Breast epithelium (tissue), 3 donors: Measurements from ENCODE around the gene DDX21.

Experiments
- POLR2A ChIP-seq: fragments of 450-650 bp; IDR thresholded peaks from one replicate; pipeline ENCODE4 v1.6.1; 2016; ENCODE audit warnings: antibody characterized with exemption, mild to moderate bottlenecking, moderate library complexity
- POLR2AphosphoS5 ChIP-seq, 3 donors: sonication (generic); formaldehyde crosslinking; IDR thresholded peaks; one replicate each; pipeline ENCODE4 v1.6.1; 2017; ENCODE audit warnings: antibody characterized with exemption in 3 of 3
- TF ChIP-seq, protein P1 (sequence below), 3 donors: fragments of 450-650 bp; IDR thresholded peaks; one replicate each; pipeline ENCODE4 v1.5.1; 2016 to 2017; ENCODE audit warnings: antibody characterized with exemption in 3 of 3, mild to moderate bottlenecking in 3 of 3, moderate library complexity in 3 of 3

DNA sequence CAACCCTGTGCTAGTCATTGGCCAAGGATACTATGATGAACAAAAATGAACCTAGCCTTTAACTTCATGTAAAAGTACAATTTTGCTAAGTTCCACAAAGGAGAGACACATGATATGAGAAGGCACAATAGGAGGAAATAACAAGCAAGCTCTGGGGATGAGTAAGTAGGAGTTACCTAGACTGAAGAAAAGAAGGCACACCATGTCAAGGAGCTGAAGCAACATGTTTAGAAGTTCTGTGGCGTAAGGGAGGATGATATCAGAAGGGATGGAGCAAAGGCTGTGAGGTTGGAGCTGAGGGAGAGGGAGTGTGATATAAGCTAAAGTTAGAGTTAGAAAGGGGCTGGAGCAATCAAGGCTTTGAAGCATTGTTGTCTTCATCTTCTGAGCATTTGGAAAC lies 58.2 kb downstream of the DDX21 start:
- TF ChIP-seq POLR2A (no peak), POLR2AphosphoS5 (IDR thresholded peaks at IDR 0.05) (no peak)
- TF ChIP-seq, protein P1, sequence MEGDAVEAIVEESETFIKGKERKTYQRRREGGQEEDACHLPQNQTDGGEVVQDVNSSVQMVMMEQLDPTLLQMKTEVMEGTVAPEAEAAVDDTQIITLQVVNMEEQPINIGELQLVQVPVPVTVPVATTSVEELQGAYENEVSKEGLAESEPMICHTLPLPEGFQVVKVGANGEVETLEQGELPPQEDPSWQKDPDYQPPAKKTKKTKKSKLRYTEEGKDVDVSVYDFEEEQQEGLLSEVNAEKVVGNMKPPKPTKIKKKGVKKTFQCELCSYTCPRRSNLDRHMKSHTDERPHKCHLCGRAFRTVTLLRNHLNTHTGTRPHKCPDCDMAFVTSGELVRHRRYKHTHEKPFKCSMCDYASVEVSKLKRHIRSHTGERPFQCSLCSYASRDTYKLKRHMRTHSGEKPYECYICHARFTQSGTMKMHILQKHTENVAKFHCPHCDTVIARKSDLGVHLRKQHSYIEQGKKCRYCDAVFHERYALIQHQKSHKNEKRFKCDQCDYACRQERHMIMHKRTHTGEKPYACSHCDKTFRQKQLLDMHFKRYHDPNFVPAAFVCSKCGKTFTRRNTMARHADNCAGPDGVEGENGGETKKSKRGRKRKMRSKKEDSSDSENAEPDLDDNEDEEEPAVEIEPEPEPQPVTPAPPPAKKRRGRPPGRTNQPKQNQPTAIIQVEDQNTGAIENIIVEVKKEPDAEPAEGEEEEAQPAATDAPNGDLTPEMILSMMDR (IDR thresholded peaks at IDR 0.05), result no peak
